Nephron progenitor cell (in vitro differentiated cells): ENCODE results near the gene SFXN1.

ENCODE experiments used
- DNase-seq: peaks from one replicate; pipeline ENCODE4 v3.0.0; 2021
- H3K27ac Mint-ChIP-seq: 2 replicates; pipeline ENCODE4 v1.8.0; 2021; ENCODE audit warnings: mild to moderate bottlenecking, moderate library complexity, mixed read lengths
- H3K27me3 Mint-ChIP-seq: 2 replicates; pipeline ENCODE4 v1.8.0; 2021; ENCODE audit warnings: mild to moderate bottlenecking, low read depth, mixed read lengths; ENCODE audit not compliant: poor library complexity
- H3K36me3 Mint-ChIP-seq: 2 replicates; pipeline ENCODE4 v1.8.0; 2021; ENCODE audit warnings: low read depth, mixed read lengths
- H3K4me1 Mint-ChIP-seq: 2 replicates; pipeline ENCODE4 v1.8.0; 2021; ENCODE audit warnings: mixed read lengths
- H3K4me3 Mint-ChIP-seq: 2 replicates; pipeline ENCODE4 v1.8.0; 2021; ENCODE audit warnings: mild to moderate bottlenecking, moderate library complexity, mixed read lengths
- H3K9me3 Mint-ChIP-seq: 2 replicates; pipeline ENCODE4 v1.8.0; 2021; ENCODE audit warnings: mild to moderate bottlenecking, moderate library complexity, mixed read lengths
- TF ChIP-seq, protein P1 (sequence below): fragments of 200-600 bp; sonication (generic); IDR thresholded peaks from 2 replicates; pipeline ENCODE4 v1.5.0; 2021; ENCODE audit warnings: antibody characterized with exemption

Gene SFXN1

DNA sequence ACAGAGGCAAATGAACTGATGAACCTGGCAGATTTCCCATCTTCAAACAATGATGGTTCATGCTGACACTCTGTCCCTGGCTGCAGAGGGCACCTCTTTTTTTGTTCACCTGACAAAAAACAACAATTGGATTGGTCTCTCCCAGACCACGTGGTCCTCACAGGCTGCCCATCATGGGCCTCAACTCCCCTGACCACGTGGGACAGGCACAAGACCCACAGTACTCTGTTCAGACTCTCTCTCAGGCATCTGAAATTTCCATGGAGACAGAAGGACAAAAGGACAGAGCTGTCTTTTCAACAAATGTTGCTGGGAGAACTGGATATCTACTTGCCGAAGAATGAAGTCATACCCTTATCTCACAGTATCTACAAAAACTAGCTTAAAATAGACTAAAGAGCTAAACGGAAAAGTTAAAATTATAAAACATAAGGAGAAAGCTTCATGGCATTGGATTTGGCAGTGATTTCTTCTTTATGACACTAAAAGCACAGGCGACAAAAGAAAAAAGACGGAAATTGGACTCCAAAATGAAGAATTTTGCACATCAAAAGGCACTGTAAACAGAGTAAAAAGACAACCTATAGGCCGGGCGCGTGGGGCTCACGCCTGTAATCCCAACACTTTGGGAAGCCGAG lies 22.1 kb upstream of the SFXN1 start:
- Mint-ChIP-seq H3K36me3 (no peaks in the 10 kb centered on the region), H3K4me3 (no peak overlapping the region), H3K9me3 (no peaks in the 10 kb centered on the region), H3K27ac (no peak overlapping the region), H3K27me3 (peaks cover 41% of the 10 kb centered on the region), H3K4me1 (no peaks in the 10 kb centered on the region)
- DNase-seq: no peak
- TF ChIP-seq, protein P1, sequence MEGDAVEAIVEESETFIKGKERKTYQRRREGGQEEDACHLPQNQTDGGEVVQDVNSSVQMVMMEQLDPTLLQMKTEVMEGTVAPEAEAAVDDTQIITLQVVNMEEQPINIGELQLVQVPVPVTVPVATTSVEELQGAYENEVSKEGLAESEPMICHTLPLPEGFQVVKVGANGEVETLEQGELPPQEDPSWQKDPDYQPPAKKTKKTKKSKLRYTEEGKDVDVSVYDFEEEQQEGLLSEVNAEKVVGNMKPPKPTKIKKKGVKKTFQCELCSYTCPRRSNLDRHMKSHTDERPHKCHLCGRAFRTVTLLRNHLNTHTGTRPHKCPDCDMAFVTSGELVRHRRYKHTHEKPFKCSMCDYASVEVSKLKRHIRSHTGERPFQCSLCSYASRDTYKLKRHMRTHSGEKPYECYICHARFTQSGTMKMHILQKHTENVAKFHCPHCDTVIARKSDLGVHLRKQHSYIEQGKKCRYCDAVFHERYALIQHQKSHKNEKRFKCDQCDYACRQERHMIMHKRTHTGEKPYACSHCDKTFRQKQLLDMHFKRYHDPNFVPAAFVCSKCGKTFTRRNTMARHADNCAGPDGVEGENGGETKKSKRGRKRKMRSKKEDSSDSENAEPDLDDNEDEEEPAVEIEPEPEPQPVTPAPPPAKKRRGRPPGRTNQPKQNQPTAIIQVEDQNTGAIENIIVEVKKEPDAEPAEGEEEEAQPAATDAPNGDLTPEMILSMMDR: no peak

GRCh38 chr5:175457466-175457865 lies 20.9 kb upstream of the SFXN1 start:
- Mint-ChIP-seq H3K36me3 (no peaks in the 10 kb centered on the region), H3K27ac (no peak overlapping the region), H3K4me1 (no peaks in the 10 kb centered on the region), H3K4me3 (no peak overlapping the region), H3K9me3 (no peaks in the 10 kb centered on the region), H3K27me3 (peaks cover 33% of the 10 kb centered on the region)
- TF ChIP-seq, protein P1: no peak
- no peak for DNase-seq

DNA sequence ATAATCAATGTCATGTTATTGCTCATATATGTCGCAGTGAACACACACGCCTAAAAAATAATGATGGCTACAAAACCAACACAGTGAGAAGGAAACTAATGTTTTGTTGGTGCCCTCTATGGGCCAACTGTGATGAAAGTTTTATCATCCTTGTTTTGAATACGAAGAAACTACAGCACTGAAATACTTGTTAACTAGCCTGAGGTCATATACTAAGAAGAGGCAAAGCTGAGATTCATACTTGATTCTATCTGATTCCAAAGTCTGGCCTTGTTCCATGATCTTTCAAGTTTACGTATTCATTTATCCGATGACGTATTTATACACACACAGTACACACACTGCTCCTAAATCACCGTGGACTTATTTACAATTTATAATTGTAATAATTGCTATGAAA lies 18.2 kb upstream of the SFXN1 start:
- Mint-ChIP-seq H3K36me3 (no peaks in the 10 kb centered on the region), H3K27me3 (peaks cover 19% of the 10 kb centered on the region), H3K4me3 (no peak overlapping the region), H3K27ac (no peak overlapping the region), H3K4me1 (peaks cover 5% of the 10 kb centered on the region), H3K9me3 (no peaks in the 10 kb centered on the region)
- DNase-seq: no peak
- TF ChIP-seq, protein P1: peak; percentile 50

GRCh38 chr5:175460552-175460951 lies 17.8 kb upstream of the SFXN1 start:
- Mint-ChIP-seq H3K4me1 (peaks cover 5% of the 10 kb centered on the region), H3K36me3 (no peaks in the 10 kb centered on the region), H3K9me3 (no peaks in the 10 kb centered on the region), H3K27me3 (peaks cover 15% of the 10 kb centered on the region), H3K27ac (no peak overlapping the region), H3K4me3 (no peak overlapping the region)
- DNase-seq: no peak
- TF ChIP-seq, protein P1: no peak

DNA sequence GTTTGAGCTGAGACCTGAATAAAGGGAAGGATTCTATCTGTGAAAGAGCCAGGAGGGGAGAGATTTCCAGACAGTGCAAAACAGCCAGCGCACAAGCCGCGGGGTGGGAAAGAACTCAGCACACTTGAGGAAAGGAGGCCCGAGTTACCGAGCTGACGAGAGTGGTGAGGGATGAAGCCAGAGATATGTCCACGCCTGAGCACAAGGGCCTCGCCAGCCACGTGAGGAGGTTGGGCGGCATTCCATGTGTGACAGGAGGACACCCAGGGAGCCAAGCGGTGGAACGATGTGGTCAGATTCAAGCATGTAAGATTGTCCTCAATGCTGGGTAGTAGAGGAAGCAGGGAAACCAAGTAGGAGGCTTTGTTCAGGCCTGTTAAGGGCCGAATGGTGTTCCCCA lies 17.0 kb upstream of the SFXN1 start:
- Mint-ChIP-seq H3K4me1 (peaks cover 5% of the 10 kb centered on the region), H3K27ac (no peak overlapping the region), H3K9me3 (no peaks in the 10 kb centered on the region)

DNA sequence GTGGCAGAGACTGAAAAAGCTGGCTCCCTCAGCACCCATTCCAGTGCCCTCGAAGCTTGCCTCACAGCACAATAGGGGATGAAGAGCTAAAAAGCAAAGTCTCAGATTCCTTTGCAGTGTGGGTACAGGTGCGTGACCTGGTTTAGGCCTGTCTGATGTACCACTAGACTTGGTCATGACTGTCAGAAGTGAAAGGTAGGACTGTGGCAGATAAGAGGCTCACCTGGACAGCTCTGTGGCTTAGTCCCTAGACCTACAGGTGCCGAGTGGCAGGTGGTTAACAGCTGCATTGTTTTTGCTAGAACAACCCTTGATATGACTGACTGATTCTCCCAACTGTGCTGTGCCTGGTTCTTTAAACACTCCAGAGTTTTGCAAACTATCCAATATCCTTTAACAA lies 14.7 kb upstream of the SFXN1 start:
- no peak for DNase-seq
- Mint-ChIP-seq H3K27ac (no peak overlapping the region), H3K27me3 (peaks cover 18% of the 10 kb centered on the region), H3K36me3 (no peaks in the 10 kb centered on the region), H3K4me1 (peaks cover 14% of the 10 kb centered on the region), H3K4me3 (no peak overlapping the region), H3K9me3 (no peaks in the 10 kb centered on the region)
- TF ChIP-seq, protein P1: no peak

More for the DNA sequence above, 17.0 kb upstream of the SFXN1 start:
- TF ChIP-seq, protein P1: no peak
- Mint-ChIP-seq H3K36me3 (no peaks in the 10 kb centered on the region), H3K27me3 (peaks cover 14% of the 10 kb centered on the region), H3K4me3 (no peak overlapping the region)
- no peak for DNase-seq
